Activated CD4-positive, alpha-beta memory T cell treated with anti-CD3 and anti-CD28 coated beads for 36 hours (primary cell): ENCODE data around the gene MED20. TPM values are rescaled to one million over a fixed set of nuclear protein-coding genes. Genes with fewer than 3 reads are reported as not detected.

Source experiments
- CTCF ChIA-PET: fragments of 350-600 bp; sonication (Branson Sonifier 250); formaldehyde crosslinking; loops from one replicate; lab custom pipeline; 2021; ENCODE audit warnings: antibody characterized with exemption, inconsistent platforms; lab: Charles Lee
- POLR2A ChIA-PET: fragments of 350-600 bp; sonication (Branson Sonifier 250); formaldehyde crosslinking; loops from one replicate; lab custom pipeline; 2021; ENCODE audit warnings: antibody characterized with exemption; lab: Charles Lee
- DNase-seq: peaks from one replicate; pipeline ENCODE4 v3.0.0-alpha.2; 2020
- H3K27ac Mint-ChIP-seq: one replicate; pipeline ENCODE4 v1.8.0; 2021; ENCODE audit warnings: mixed read lengths
- H3K27me3 Mint-ChIP-seq: one replicate; pipeline ENCODE4 v1.8.0; 2021; ENCODE audit warnings: mixed read lengths
- H3K36me3 Mint-ChIP-seq: one replicate; pipeline ENCODE4 v1.8.0; 2021; ENCODE audit warnings: mixed read lengths
- H3K4me1 Mint-ChIP-seq: one replicate; pipeline ENCODE4 v1.8.0; 2021; ENCODE audit warnings: low read depth, mixed read lengths
- H3K4me3 Mint-ChIP-seq: one replicate; pipeline ENCODE4 v1.8.0; 2021; ENCODE audit warnings: mild to moderate bottlenecking, mixed read lengths
- H3K9me3 Mint-ChIP-seq: one replicate; pipeline ENCODE4 v1.8.0; 2021; ENCODE audit warnings: mixed read lengths
- intact Hi-C: fragments of 100-400 bp; cut with micrococcal nuclease; formaldehyde crosslinking; loops from one replicate; pipeline ENCODE4 v1.15.1; 2023
- total RNA-seq, 2 experiments: library from RNA; stranded (reverse); gene quantifications; one replicate each; pipeline ENCODE4 v1.2.3, GENCODE V29; 2021

Gene MED20
- total RNA-seq, 2 experiments from 2014 or later, result 18.2 to 18.3 TPM

DNA sequence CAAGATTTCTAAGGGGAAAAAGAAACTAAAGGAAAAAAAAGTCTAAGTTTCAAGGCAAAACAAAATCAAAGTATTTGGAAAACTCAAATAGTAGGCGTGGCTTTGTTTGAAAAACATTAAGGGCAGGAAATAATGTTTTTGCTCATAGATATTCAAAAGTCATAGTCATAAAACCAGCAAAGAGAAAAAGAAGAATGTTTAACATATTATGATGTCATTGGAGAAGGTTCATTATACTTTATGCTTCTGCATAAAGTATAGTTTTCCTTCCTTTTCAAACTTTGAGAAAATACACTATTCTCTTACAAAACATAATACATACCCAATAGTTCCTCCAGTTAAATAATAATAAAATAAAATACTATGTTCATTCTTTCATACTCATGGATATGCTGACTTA, 39.4 kb downstream of the MED20 start:
- Mint-ChIP-seq H3K36me3 (no peaks in the 10 kb centered on the region), H3K4me3 (no peak overlapping the region), H3K9me3 (no peaks in the 10 kb centered on the region), H3K27ac (no peak overlapping the region), H3K27me3 (no peaks in the 10 kb centered on the region), H3K4me1 (no peaks in the 10 kb centered on the region)
- POLR2A ChIA-PET, result no interaction called here
- intact Hi-C loops, result no loop called here
- CTCF ChIA-PET, result no interaction called here
- DNase-seq, result no peak

DNA sequence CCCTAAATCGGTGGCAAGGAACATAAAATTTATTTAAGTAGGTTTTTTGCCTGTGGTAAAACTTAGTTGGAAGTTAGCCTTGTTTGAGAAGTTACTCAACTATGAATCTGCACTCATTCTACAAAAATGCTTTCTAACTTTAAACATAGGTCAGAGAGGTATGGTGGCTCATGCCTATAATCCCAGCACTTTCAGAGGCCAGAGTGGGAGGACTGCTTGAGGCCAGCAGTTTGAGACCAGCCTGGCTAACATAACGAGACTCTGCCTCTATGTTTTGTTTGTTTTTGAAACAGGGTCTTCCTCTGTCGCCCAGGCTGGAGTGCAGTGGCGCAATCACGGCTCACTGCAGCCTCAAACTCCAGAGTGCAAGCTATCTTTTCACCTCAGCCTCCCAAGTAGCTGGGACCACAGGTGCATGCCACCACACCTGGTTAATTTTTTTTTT, 42.0 kb downstream of the MED20 start:
- intact Hi-C loops, result no loop called here
- ChIA-PET CTCF (no interaction called here), POLR2A (no interaction called here)

DNA sequence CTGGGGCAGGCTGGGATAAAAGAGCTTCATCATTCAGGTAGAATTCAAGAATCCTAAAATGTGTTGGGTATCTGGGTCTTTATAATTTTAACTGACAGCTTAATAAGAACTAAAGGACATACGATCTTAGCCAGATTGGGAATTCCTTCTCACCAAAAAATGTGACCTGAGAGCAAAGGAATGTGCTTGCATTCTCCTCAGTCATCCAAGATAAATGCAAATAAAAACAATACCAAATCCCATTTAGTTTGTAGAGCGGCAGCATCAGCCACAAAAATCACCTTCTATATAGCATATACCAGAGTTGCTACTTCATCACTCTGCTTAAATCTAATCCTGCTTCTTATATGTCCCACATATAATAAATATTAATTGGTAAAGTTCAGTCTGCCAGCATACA, 42.7 kb downstream of the MED20 start:
- H3K27ac Mint-ChIP-seq, result no peak overlapping the region
- H3K4me1 Mint-ChIP-seq, result no peaks in the 10 kb centered on the region
- H3K27me3 Mint-ChIP-seq, result no peaks in the 10 kb centered on the region
- DNase-seq, result no peak
- intact Hi-C loops, result no loop called here
- ChIA-PET CTCF (interaction anchor here (1.1 kb wide), 1 partner anchor 43 kb away, joined by 3 read pairs; the partner anchor contains the start of genes BYSL and MED20), POLR2A (no interaction called here)
- no peaks in the 10 kb centered on the region for H3K36me3 Mint-ChIP-seq
- H3K9me3 Mint-ChIP-seq, result no peaks in the 10 kb centered on the region
- no peak overlapping the region for H3K4me3 Mint-ChIP-seq

More for the DNA sequence above, 42.0 kb downstream of the MED20 start:
- Mint-ChIP-seq H3K4me1 (no peaks in the 10 kb centered on the region), H3K36me3 (no peaks in the 10 kb centered on the region), H3K4me3 (no peak overlapping the region), H3K27ac (no peak overlapping the region), H3K9me3 (no peaks in the 10 kb centered on the region), H3K27me3 (no peaks in the 10 kb centered on the region)
- DNase-seq, result no peak

DNA sequence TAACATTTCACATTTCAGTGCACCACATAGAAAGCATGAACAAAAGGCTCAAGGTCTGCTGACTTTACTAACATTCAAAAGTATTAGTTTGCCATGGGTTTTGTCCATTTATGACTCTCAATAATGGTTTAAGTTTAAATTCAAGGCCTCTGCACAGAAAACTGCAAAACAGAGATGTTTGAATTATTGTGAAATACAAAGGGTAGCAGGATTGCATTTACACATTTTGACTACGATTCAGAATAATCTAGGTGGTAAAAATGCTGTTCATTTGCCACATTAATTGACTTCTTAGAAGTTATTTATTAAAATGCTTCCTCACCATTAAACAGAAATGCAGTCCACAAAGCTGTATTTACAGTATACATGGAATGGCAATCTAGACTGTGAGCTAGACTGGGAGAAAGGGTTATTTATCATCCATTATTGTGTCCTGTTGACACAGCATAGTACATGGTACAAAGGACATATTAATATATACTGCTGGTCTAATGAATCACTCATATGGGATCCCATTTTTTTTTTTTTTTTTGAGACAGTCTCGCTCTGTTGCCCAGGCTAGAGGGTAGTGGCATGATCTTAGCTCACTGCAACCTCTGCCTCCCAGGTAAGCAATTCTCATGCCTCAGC, 43.8 kb downstream of the MED20 start:
- no peaks in the 10 kb centered on the region for H3K27me3 Mint-ChIP-seq
- H3K4me3 Mint-ChIP-seq, result no peak overlapping the region
- intact Hi-C loops, result no loop called here
- no peak for DNase-seq
- no peaks in the 10 kb centered on the region for H3K4me1 Mint-ChIP-seq
- no peaks in the 10 kb centered on the region for H3K36me3 Mint-ChIP-seq
- POLR2A ChIA-PET, result no interaction called here
- no peak overlapping the region for H3K27ac Mint-ChIP-seq
- no peaks in the 10 kb centered on the region for H3K9me3 Mint-ChIP-seq
- CTCF ChIA-PET, result interaction anchor here (1.1 kb wide), 1 partner anchor 44 kb away, joined by 3 read pairs; the partner anchor contains the start of genes BYSL and MED20

DNA sequence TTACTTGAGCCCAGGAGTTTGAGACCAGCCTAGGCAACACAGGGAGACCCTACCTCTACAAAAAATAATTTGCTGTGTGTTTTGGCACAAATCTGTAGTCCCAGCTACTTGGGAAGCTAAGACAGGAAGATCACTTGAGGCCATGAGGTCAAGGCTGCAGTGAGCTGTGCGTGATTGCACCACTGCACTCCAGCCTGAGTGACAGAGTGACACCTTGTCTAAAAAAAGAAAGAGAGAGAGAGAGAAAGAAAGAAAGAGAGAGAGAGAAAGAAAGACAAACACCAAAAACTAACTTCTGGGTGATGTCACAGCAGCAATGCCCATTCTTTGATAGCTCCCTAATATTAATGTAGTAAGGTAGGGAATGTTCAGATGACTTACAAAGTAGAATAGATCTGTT, 46.2 kb downstream of the MED20 start:
- Mint-ChIP-seq H3K36me3 (no peaks in the 10 kb centered on the region), H3K9me3 (no peaks in the 10 kb centered on the region), H3K27ac (no peak overlapping the region), H3K27me3 (no peaks in the 10 kb centered on the region), H3K4me3 (no peak overlapping the region), H3K4me1 (no peaks in the 10 kb centered on the region)
- intact Hi-C loops, result no loop called here
- ChIA-PET POLR2A (interaction anchor here (1.3 kb wide), 1 partner anchor 12 kb away, joined by 3 read pairs; no protein-coding TSS in a partner anchor), CTCF (interaction anchor here (1.0 to 1.1 kb wide), 2 partner anchors 28 to 46 kb away, joined by 3 read pairs; partner anchors contain the start of genes BYSL and MED20)
- DNase-seq, result no peak

DNA sequence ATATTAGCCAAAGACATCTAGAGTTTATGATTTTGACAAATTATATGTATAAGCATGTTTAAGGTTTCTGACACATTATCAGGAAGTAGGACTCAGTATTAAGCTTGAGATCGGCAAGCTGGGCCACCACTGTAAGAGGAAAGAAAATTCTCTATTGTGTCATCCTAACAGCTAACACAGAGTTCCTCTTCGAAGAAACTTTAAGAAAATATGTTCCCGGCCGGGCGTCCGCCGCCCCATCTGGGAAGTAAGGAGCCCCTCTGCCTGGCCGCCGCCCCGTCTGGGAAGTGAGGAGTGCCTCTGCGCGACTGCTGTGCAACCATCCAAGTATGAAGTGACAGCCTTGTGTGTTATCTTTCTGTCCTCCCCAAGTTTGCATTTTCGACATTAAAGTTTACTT, 48.8 kb downstream of the MED20 start:
- intact Hi-C loops, result no loop called here
- H3K4me3 Mint-ChIP-seq, result no peak overlapping the region
- H3K4me1 Mint-ChIP-seq, result no peaks in the 10 kb centered on the region
- no peaks in the 10 kb centered on the region for H3K27me3 Mint-ChIP-seq
- no peak overlapping the region for H3K27ac Mint-ChIP-seq
- no peaks in the 10 kb centered on the region for H3K9me3 Mint-ChIP-seq
- H3K36me3 Mint-ChIP-seq, result peaks cover 2% of the 10 kb centered on the region
- DNase-seq, result no peak
- CTCF ChIA-PET, result no interaction called here
- POLR2A ChIA-PET, result no interaction called here

DNA sequence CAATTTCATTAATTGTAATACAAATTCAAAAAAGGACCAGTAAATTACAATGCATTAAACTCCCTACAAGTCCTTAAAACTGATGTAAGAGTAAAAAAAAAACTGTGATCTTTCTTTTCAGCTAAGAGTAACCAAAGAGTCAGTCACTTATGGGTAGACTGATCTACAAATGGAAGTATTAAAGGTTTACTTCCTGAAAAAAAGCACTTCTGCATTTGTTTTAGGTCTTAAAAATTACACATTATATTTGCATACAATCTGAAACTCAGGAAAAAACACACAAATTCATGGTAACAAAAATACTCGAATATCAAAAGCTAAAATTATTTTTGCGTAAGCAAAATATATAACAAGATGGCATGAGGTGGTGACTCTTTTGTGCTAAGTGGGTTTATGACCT, 49.2 kb downstream of the MED20 start:
- POLR2A ChIA-PET, result no interaction called here
- intact Hi-C loops, result no loop called here
- CTCF ChIA-PET, result no interaction called here
- Mint-ChIP-seq H3K36me3 (peaks cover 2% of the 10 kb centered on the region), H3K4me1 (no peaks in the 10 kb centered on the region), H3K9me3 (no peaks in the 10 kb centered on the region), H3K27ac (no peak overlapping the region), H3K27me3 (no peaks in the 10 kb centered on the region), H3K4me3 (no peak overlapping the region)
- DNase-seq, result no peak

DNA sequence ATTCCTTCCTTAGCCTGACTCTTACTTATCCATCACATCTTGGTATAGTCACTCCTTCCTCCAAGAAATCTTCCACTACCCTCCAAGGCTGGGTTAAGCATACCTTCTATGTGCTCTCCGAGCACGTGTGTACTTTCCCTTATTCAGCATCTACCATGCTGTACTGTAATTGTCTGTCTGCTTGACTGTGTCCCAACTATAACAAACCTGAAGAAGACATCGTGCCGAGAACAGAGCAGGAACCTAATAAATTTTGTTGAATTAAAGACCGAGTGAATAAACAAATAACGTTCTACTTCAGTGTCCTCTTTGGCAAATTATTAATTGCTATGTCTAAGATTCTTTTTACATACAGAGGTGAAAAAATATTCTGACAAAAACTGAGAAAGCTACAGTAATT, 61.6 kb downstream of the MED20 start:
- Mint-ChIP-seq H3K4me1 (no peaks in the 10 kb centered on the region), H3K36me3 (no peaks in the 10 kb centered on the region), H3K9me3 (no peaks in the 10 kb centered on the region), H3K27ac (no peak overlapping the region), H3K4me3 (no peak overlapping the region), H3K27me3 (no peaks in the 10 kb centered on the region)
- CTCF ChIA-PET, result interaction anchor here (0.9 kb wide), 1 partner anchor 11 kb away, joined by 3 read pairs; no protein-coding TSS in a partner anchor
- intact Hi-C loops, result no loop called here
- DNase-seq, result no peak
- POLR2A ChIA-PET, result no interaction called here

DNA sequence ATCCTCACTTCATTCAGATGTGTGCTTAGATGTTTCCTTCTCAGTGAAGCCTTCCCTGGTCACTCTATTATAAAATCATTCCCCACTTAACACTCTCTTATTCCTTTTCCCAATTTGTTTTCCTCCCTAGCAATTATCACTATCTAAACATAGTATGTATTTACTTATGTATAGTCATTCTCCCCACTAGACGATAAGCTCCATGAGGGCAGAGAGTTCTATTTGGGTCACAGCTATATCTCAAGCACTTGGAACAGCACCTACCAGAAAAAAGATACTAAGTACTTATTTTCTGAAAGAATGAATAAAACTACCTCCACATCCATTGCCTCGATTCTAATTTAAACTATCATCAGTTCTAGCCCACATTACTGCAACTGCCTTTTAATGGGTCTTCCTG, 62.2 kb downstream of the MED20 start:
- ChIA-PET CTCF (interaction anchor here (0.9 kb wide), 1 partner anchor 10 kb away, joined by 3 read pairs; no protein-coding TSS in a partner anchor), POLR2A (no interaction called here)
- H3K4me3 Mint-ChIP-seq, result no peak overlapping the region
- no peaks in the 10 kb centered on the region for H3K9me3 Mint-ChIP-seq
- intact Hi-C loops, result no loop called here
- no peak overlapping the region for H3K27ac Mint-ChIP-seq
- no peaks in the 10 kb centered on the region for H3K4me1 Mint-ChIP-seq
- DNase-seq, result no peak
- H3K27me3 Mint-ChIP-seq, result no peaks in the 10 kb centered on the region
- no peaks in the 10 kb centered on the region for H3K36me3 Mint-ChIP-seq

Other genes with a start within 250 kb of the MED20 start
- 10 to 100 TPM; 11.7 to 13.4 TPM for gene TFEB, start 185.5 kb downstream of the MED20 start, total RNA-seq
- not detected for gene PGC, start 173.7 kb downstream of the MED20 start, total RNA-seq
- gene FRS3, start 141.2 kb downstream of the MED20 start, total RNA-seq, result 1 to 10 TPM; 4.8 to 5.5 TPM
- gene PRICKLE4, start 140.4 kb downstream of the MED20 start, total RNA-seq, result under 1 TPM in 1 of 2 experiments, not detected in 1; 0.71 TPM
- gene TOMM6, start 133.4 kb downstream of the MED20 start, total RNA-seq, result 100 to 1,000 TPM; 264 to 280 TPM
- gene USP49, start 25.8 kb downstream of the MED20 start, total RNA-seq, result 1 to 10 TPM; 6.1 to 6.3 TPM
- 10 to 100 TPM; 46.6 to 51.0 TPM for gene BYSL, start 360 bp upstream of the MED20 start, total RNA-seq
- 100 to 1,000 TPM; 570 to 573 TPM for gene CCND3, start 20.7 kb upstream of the MED20 start, total RNA-seq
- 10 to 100 TPM; 57.7 to 58.7 TPM for gene TAF8, start 129.4 kb upstream of the MED20 start, total RNA-seq
- gene C6orf132, start 221.5 kb upstream of the MED20 start, total RNA-seq, result under 1 TPM; 0.22 to 0.29 TPM